Neural progenitor cell (in vitro differentiated cells): ENCODE results near the gene ATP6V0D1. TPM values are rescaled to one million over a fixed set of nuclear protein-coding genes. Genes with fewer than 3 reads are reported as not detected.
"Not testable (repeated sequence)": the region's sequence is repeated elsewhere in the genome, so short reads cannot be mapped to it uniquely, and the experiment has no call there.

Experiments used
- DNase-seq: peaks from one replicate; pipeline ENCODE4 v3.0.0-alpha.2; 2016; ENCODE audit warnings: low spot score
- H2AFZ ChIP-seq: fragments of 200-600 bp; sonication (generic); replicated peaks from 2 replicates; pipeline ENCODE4 v1.6.1; 2016; ENCODE audit warnings: antibody characterized with exemption
- H3F3A ChIP-seq: fragments of 200-600 bp; sonication (generic); 2 replicates; pipeline ENCODE4 v1.6.1; 2016; ENCODE audit warnings: antibody characterized with exemption, low read depth
- H3K27ac ChIP-seq: fragments of 200-600 bp; sonication (generic); 2 replicates; pipeline ENCODE4 v1.5.1; 2016; ENCODE audit warnings: mild to moderate bottlenecking
- H3K27me3 ChIP-seq: fragments of 200-600 bp; sonication (generic); 2 replicates; pipeline ENCODE4 v1.6.1; 2016; ENCODE audit warnings: mild to moderate bottlenecking, moderate library complexity
- H3K36me3 ChIP-seq: fragments of 200-600 bp; sonication (generic); 2 replicates; pipeline ENCODE4 v1.5.1; 2016
- H3K4me1 ChIP-seq: fragments of 200-600 bp; sonication (generic); 2 replicates; pipeline ENCODE4 v1.6.1; 2016; ENCODE audit warnings: mixed run types
- H3K4me2 ChIP-seq: fragments of 200-600 bp; sonication (generic); 2 replicates; pipeline ENCODE4 v1.6.1; 2016
- H3K4me3 ChIP-seq: fragments of 200-600 bp; sonication (generic); 2 replicates; pipeline ENCODE4 v1.5.1; 2016
- H3K79me2 ChIP-seq: fragments of 200-600 bp; sonication (generic); 2 replicates; pipeline ENCODE4 v1.6.1; 2016; ENCODE audit warnings: low read depth
- H3K9ac ChIP-seq: fragments of 200-600 bp; sonication (generic); 2 replicates; pipeline ENCODE4 v1.6.1; 2016
- H3K9me3 ChIP-seq: fragments of 200-600 bp; sonication (generic); 2 replicates; pipeline ENCODE4 v1.5.1; 2016; ENCODE audit warnings: low read depth
- H4K20me1 ChIP-seq: fragments of 200-600 bp; sonication (generic); 2 replicates; pipeline ENCODE4 v1.6.1; 2016; ENCODE audit warnings: low read depth
- H3K27ac Mint-ChIP-seq: 3 replicates; pipeline ENCODE4 v1.8.0; 2021; ENCODE audit warnings: mixed read lengths
- H3K27me3 Mint-ChIP-seq: 2 replicates; pipeline ENCODE4 v1.8.0; 2022; ENCODE audit warnings: low read depth, mild to moderate bottlenecking, inconsistent platforms, moderate library complexity, mixed read lengths; ENCODE audit not compliant: insufficient read depth
- H3K36me3 Mint-ChIP-seq: 3 replicates; pipeline ENCODE4 v1.8.0; 2021; ENCODE audit warnings: mixed read lengths
- H3K4me1 Mint-ChIP-seq: 3 replicates; pipeline ENCODE4 v1.8.0; 2021; ENCODE audit warnings: mixed read lengths
- H3K4me3 Mint-ChIP-seq: 3 replicates; pipeline ENCODE4 v1.8.0; 2021; ENCODE audit warnings: mild to moderate bottlenecking, moderate library complexity, mixed read lengths
- H3K9me3 Mint-ChIP-seq: 3 replicates; pipeline ENCODE4 v1.8.0; 2020; ENCODE audit warnings: mixed read lengths
- EZH2 ChIP-seq: fragments of 200-600 bp; sonication (generic); IDR thresholded peaks from 2 replicates; pipeline ENCODE4 v1.6.1; 2017; ENCODE audit warnings: antibody characterized with exemption, mild to moderate bottlenecking, moderate library complexity
- EZH2phosphoT487 ChIP-seq: fragments of 200-600 bp; sonication (generic); IDR thresholded peaks from 2 replicates; pipeline ENCODE4 v1.6.1; 2017; ENCODE audit warnings: antibody characterized with exemption
- total RNA-seq: library from RNA; depleted of rRNA; stranded (reverse); fragments of >200 nt; gene quantifications from 2 replicates; pipeline ENCODE4 v1.2.3, GENCODE V29; 2015; ENCODE audit warnings: low replicate concordance
- TF ChIP-seq, protein P1 (sequence below): fragments of 200-600 bp; sonication (generic); IDR thresholded peaks from 2 replicates; pipeline ENCODE4 v1.5.1; 2017; ENCODE audit warnings: antibody characterized with exemption, mild to moderate bottlenecking

ATP6V0D1 gene
- total RNA-seq, 1 donor from 2014 or later: 29.7 TPM

DNA sequence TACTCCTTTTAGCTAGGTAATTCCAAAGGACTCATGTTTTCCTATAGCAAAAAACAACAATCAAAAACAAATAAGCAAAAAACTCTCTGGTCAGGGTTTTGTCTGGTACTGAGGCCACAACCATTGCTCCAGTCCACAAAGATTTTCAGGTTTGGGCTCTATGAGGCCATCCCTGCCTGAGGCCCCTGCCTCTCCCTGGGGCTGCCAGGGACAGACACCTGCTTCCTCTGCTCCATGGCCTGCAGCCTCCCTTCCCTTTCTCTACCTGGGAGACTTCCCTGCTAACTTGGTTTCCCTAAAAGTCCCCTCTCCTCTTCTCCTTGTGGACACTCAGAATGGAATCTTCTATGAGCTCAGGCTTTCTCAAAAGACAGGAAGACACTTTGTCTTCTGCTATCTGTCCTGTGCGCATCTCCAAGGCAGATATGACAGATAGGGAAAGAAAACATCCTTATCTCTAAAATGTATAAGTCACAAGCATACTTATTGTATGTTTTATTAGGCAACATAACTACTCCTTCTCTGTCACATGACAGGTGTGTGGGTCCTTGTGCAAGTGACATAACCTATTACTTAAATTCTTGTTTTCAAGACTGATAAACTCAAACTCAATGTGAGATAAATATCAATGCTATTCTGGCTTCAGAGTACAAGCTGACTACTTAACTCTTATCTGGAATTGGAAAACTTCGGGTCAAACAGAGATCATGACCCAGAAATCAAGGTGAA lies 63.5 kb downstream of the ATP6V0D1 start:
- no peaks in the 10 kb centered on the region for H3K36me3 ChIP-seq
- H3F3A ChIP-seq: no peaks in the 10 kb centered on the region
- no peaks in the 10 kb centered on the region for H3K4me1 ChIP-seq
- TF ChIP-seq, protein P1, sequence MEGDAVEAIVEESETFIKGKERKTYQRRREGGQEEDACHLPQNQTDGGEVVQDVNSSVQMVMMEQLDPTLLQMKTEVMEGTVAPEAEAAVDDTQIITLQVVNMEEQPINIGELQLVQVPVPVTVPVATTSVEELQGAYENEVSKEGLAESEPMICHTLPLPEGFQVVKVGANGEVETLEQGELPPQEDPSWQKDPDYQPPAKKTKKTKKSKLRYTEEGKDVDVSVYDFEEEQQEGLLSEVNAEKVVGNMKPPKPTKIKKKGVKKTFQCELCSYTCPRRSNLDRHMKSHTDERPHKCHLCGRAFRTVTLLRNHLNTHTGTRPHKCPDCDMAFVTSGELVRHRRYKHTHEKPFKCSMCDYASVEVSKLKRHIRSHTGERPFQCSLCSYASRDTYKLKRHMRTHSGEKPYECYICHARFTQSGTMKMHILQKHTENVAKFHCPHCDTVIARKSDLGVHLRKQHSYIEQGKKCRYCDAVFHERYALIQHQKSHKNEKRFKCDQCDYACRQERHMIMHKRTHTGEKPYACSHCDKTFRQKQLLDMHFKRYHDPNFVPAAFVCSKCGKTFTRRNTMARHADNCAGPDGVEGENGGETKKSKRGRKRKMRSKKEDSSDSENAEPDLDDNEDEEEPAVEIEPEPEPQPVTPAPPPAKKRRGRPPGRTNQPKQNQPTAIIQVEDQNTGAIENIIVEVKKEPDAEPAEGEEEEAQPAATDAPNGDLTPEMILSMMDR: no peak
- TF ChIP-seq EZH2 (no peak), EZH2phosphoT487 (no peak)
- H3K9me3 ChIP-seq: no peaks in the 10 kb centered on the region
- peaks cover 2% of the 10 kb centered on the region for H3K36me3 Mint-ChIP-seq
- no peaks in the 10 kb centered on the region for H3K9me3 Mint-ChIP-seq
- H2AFZ ChIP-seq: no peak overlapping the region
- H3K27ac ChIP-seq: no peak overlapping the region
- H3K27ac Mint-ChIP-seq: peak overlapping the region; percentile 61
- H3K79me2 ChIP-seq: no peaks in the 10 kb centered on the region
- no peak overlapping the region for H3K4me2 ChIP-seq
- peaks cover 7% of the 10 kb centered on the region for H3K27me3 Mint-ChIP-seq
- H4K20me1 ChIP-seq: no peaks in the 10 kb centered on the region
- no peak for DNase-seq
- H3K4me3 Mint-ChIP-seq: peak overlapping the region; percentile 72
- peaks cover 27% of the 10 kb centered on the region for H3K27me3 ChIP-seq
- H3K9ac ChIP-seq: no peak overlapping the region
- peaks cover 20% of the 10 kb centered on the region for H3K4me1 Mint-ChIP-seq
- no peak overlapping the region for H3K4me3 ChIP-seq

- Mint-ChIP-seq H3K27me3 (peaks cover 7% of the 10 kb centered on the region), H3K27ac (peak within 1 kb of the TSS; percentile 80)
Observed at GRCh38 chr16:67415872-67416793, 64.8 kb downstream of the ATP6V0D1 start, which contains the start of gene ZDHHC1. Gene ZDHHC1 (minus strand): TSS chr16:67416477. CDS start chr16:67407775, 8,702 bp downstream.

DNA sequence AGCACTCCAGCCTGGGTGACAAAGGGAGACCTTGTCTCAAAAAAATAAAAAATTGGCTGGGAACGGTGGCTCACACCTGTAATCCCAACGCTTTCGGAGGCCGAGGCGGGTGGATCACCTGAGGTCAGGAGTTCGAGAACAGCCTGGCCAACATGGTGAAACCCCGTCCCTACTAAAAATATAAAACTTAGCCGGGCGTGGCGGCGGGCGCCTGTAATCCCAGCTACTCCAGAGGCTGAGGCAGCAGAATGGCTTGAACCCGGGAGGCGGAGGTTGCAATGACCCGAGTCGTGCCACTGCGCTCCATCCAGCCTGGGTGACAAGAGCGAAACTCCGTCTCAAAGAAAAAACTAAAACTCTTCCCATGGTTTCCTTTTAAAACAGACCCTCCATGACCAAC lies 65.5 kb downstream of the ATP6V0D1 start:
- not testable (repeated sequence) for H3K36me3 Mint-ChIP-seq, H3F3A ChIP-seq, H3K79me2 ChIP-seq, H3K9me3 Mint-ChIP-seq, H3K4me1 ChIP-seq, H3K9ac ChIP-seq, H4K20me1 ChIP-seq, H3K36me3 ChIP-seq, H3K27ac ChIP-seq, H3K9me3 ChIP-seq, H3K27me3 Mint-ChIP-seq, DNase-seq, H2AFZ ChIP-seq
- Mint-ChIP-seq H3K4me1 (peaks cover 18% of the 10 kb centered on the region), H3K4me3 (peak overlapping the region; percentile 85), H3K27ac (peak overlapping the region; percentile 51)
- peaks cover 27% of the 10 kb centered on the region for H3K27me3 ChIP-seq
- H3K4me2 ChIP-seq: peak overlapping the region; percentile 89
- H3K4me3 ChIP-seq: peak overlapping the region; percentile 62

More at GRCh38 chr16:67415872-67416793, 64.8 kb downstream of the ATP6V0D1 start, which contains the start of gene ZDHHC1:
- Mint-ChIP-seq H3K4me3 (peak within 1 kb of the TSS; percentile 89), H3K36me3 (peaks cover 2% of the 10 kb centered on the region), H3K4me1 (peaks cover 19% of the 10 kb centered on the region), H3K9me3 (no peaks in the 10 kb centered on the region)
- H4K20me1 ChIP-seq: no peaks in the 10 kb centered on the region
- H3K27ac ChIP-seq: no peak within 1 kb of the TSS
- no peaks in the 10 kb centered on the region for H3K79me2 ChIP-seq
- H3F3A ChIP-seq: no peaks in the 10 kb centered on the region
- peak within 1 kb of the TSS; percentile 71 for H3K9ac ChIP-seq
- TF ChIP-seq EZH2phosphoT487 (no peak), EZH2 (peak; percentile 51)
- TF ChIP-seq, protein P1: peak; percentile 75
- H3K36me3 ChIP-seq: no peaks in the 10 kb centered on the region
- peak within 1 kb of the TSS; percentile 89 for H3K4me2 ChIP-seq
- no peaks in the 10 kb centered on the region for H3K4me1 ChIP-seq
- DNase-seq: peak; percentile 89
- no peaks in the 10 kb centered on the region for H3K9me3 ChIP-seq
- peaks cover 27% of the 10 kb centered on the region for H3K27me3 ChIP-seq
- peak within 1 kb of the TSS; percentile 96 for H2AFZ ChIP-seq
- H3K4me3 ChIP-seq: peak within 1 kb of the TSS; percentile 62
